A549 (cell line): ENCODE data around the gene IL20RA. TPM values are rescaled to one million over a fixed set of nuclear protein-coding genes. Genes with fewer than 3 reads are reported as not detected.
"Not testable (repeated sequence)": the region's sequence is repeated elsewhere in the genome, so short reads cannot be mapped to it uniquely, and the experiment has no call there.

Experiments
- ATAC-seq, 2 experiments: fragments of 200-7000 bp in 1 of 2; fragments of >200 bp in 1 of 2; cut with Nextera tagmentation in 1 of 2; cut with Tn5 transposase in 1 of 2; 3 replicates each; pipeline versions ENCODE4 v1.8.0 to v1.9.1; 2018 to 2020; ENCODE audit warnings: mild to moderate bottlenecking in 1 of 2, moderate library complexity in 1 of 2
- CTCF ChIA-PET: fragments of 300-600 bp; sonication (Branson Sonifier 250); formaldehyde crosslinking; extraction: SDS; loops from one replicate; lab custom pipeline; 2021; ENCODE audit warnings: antibody characterized with exemption, inconsistent platforms; lab: Yijun Ruan, JAX
- POLR2A ChIA-PET: fragments of 350-600 bp; formaldehyde crosslinking; extraction: SDS; loops from one replicate; lab custom pipeline; 2021; ENCODE audit warnings: antibody characterized with exemption, inconsistent platforms; lab: Yijun Ruan, JAX
- DNase-seq, 2 experiments: peaks; one replicate each; pipeline versions ENCODE4 v3.0.0 to v3.0.0-alpha.2; 2011 to 2016; ENCODE audit warnings: low read depth in 1 of 2, low spot score in 1 of 2
- FAIRE-seq: peaks from 2 replicates; lab custom pipeline; 2011; peaks lifted over from hg19 to GRCh38; lab: Jason Lieb, UNC
- H3K27ac ChIP-seq, 2 experiments: fragments of >200 bp; sonication (Bioruptor Twin); formaldehyde crosslinking; 3 replicates each; pipeline ENCODE4 v1.5.1; 2016 to 2017
- H3K4me1 ChIP-seq: fragments of >200 bp; sonication (Bioruptor Twin); formaldehyde crosslinking; 3 replicates; pipeline ENCODE4 v1.6.1; 2016
- H3K4me2 ChIP-seq: fragments of >200 bp; sonication (Bioruptor Twin); formaldehyde crosslinking; 3 replicates; pipeline ENCODE4 v1.6.1; 2016
- H3K4me3 ChIP-seq: fragments of >200 bp; sonication (Bioruptor Twin); formaldehyde crosslinking; 3 replicates; pipeline ENCODE4 v1.5.1; 2016
- H3K9me3 ChIP-seq: fragments of >200 bp; sonication (Bioruptor Twin); formaldehyde crosslinking; 3 replicates; pipeline ENCODE4 v1.6.1; 2016
- BHLHE40 ChIP-seq: IDR thresholded peaks from 2 replicates; pipeline ENCODE4 v1.6.1; 2012; ENCODE audit warnings: low read depth, low read length, inconsistent platforms
- CBX8 ChIP-seq: fragments of 200-600 bp; sonication (generic); IDR thresholded peaks from 2 replicates; pipeline ENCODE4 v1.6.1; 2016
- CEBPB ChIP-seq, 2 experiments: fragments of >200 bp in 1 of 2; sonication (Bioruptor Twin) in 1 of 2; formaldehyde crosslinking in 1 of 2; IDR thresholded peaks; 2 replicates each; pipeline ENCODE4 v1.6.1; 2012 to 2016
- CHD2 ChIP-seq: fragments of 150-350 bp; IDR thresholded peaks from 2 replicates; pipeline ENCODE4 v1.6.1; 2014; ENCODE audit warnings: low read length; ENCODE audit not compliant: partially characterized antibody
- EHF ChIP-seq: fragments of 250-450 bp; sonication (Bioruptor Pico); IDR thresholded peaks from 2 replicates; pipeline ENCODE4 v1.5.0; 2020; ENCODE audit warnings: mild to moderate bottlenecking
- ESRRA ChIP-seq: fragments of 150-350 bp; IDR thresholded peaks from 2 replicates; pipeline ENCODE4 v1.6.1; 2014; ENCODE audit warnings: mild to moderate bottlenecking, low read length, borderline replicate concordance
- GATA3 ChIP-seq: IDR thresholded peaks from 2 replicates; pipeline ENCODE4 v1.6.1; 2012; ENCODE audit warnings: borderline replicate concordance
- HEYL ChIP-seq: fragments of 250-450 bp; sonication (Bioruptor Pico); IDR thresholded peaks from 2 replicates; pipeline ENCODE4 v1.8.0; 2021; ENCODE audit warnings: mild to moderate bottlenecking, moderate library complexity
- HOXA7 ChIP-seq: fragments of 250-450 bp; sonication (Bioruptor Pico); IDR thresholded peaks from 2 replicates; pipeline ENCODE4 v1.5.0; 2020; ENCODE audit warnings: mild to moderate bottlenecking, moderate library complexity
- HOXB5 ChIP-seq: fragments of 250-450 bp; sonication (Bioruptor Pico); IDR thresholded peaks from 2 replicates; pipeline ENCODE4 v1.5.0; 2020; ENCODE audit warnings: mild to moderate bottlenecking, moderate library complexity
- JUN ChIP-seq, 2 experiments: fragments of >200 bp; sonication (Bioruptor Twin); formaldehyde crosslinking; IDR thresholded peaks; 2 replicates in 1 of 2; 3 replicates in 1 of 2; pipeline ENCODE4 v1.6.1; 2016 to 2017
- JUNB ChIP-seq: fragments of >200 bp; sonication (Bioruptor Twin); formaldehyde crosslinking; IDR thresholded peaks from 2 replicates; pipeline ENCODE4 v1.6.1; 2016
- KDM5A ChIP-seq: fragments of 200-600 bp; sonication (generic); IDR thresholded peaks from 2 replicates; pipeline ENCODE4 v1.6.1; 2016; ENCODE audit warnings: antibody characterized with exemption, mild to moderate bottlenecking
- MAZ ChIP-seq: fragments of 150-350 bp; IDR thresholded peaks from 2 replicates; pipeline ENCODE4 v1.6.1; 2014; ENCODE audit warnings: antibody characterized with exemption, low read depth, low read length, borderline replicate concordance
- NPAS2 ChIP-seq: fragments of 250-450 bp; sonication (Bioruptor Pico); IDR thresholded peaks from 2 replicates; pipeline ENCODE4 v1.8.0; 2022; ENCODE audit warnings: mild to moderate bottlenecking, moderate library complexity, borderline replicate concordance
- POLR2AphosphoS2 ChIP-seq: conservative IDR thresholded peaks from 2 replicates; pipeline ENCODE4 v1.6.1; 2012; ENCODE audit warnings: low read length, improper control_type of control experiment, inconsistent platforms
- RAD21 ChIP-seq, 2 experiments: fragments of >200 bp in 1 of 2; sonication (Bioruptor Twin) in 1 of 2; formaldehyde crosslinking in 1 of 2; IDR thresholded peaks in 1 of 2; conservative IDR thresholded peaks in 1 of 2; 2 replicates in 1 of 2; 3 replicates in 1 of 2; pipeline ENCODE4 v1.6.1; 2012 to 2018; ENCODE audit warnings: inconsistent platforms in 1 of 2
- RCOR1 ChIP-seq: fragments of 150-350 bp; IDR thresholded peaks from 2 replicates; pipeline ENCODE4 v1.6.1; 2014; ENCODE audit warnings: antibody characterized with exemption, low read length, low read depth
- RNF2 ChIP-seq: fragments of 200-600 bp; sonication (generic); IDR thresholded peaks from 2 replicates; pipeline ENCODE4 v1.6.1; 2016; ENCODE audit warnings: low read depth, mild to moderate bottlenecking, antibody characterized with exemption, moderate library complexity, borderline replicate concordance
- SMC3 ChIP-seq: fragments of >200 bp; sonication (Bioruptor Twin); formaldehyde crosslinking; IDR thresholded peaks from 3 replicates; pipeline ENCODE4 v1.6.1; 2018; ENCODE audit warnings: inconsistent platforms
- SREBF2 ChIP-seq: fragments of 450-650 bp; IDR thresholded peaks from 2 replicates; pipeline ENCODE4 v1.6.1; 2014; ENCODE audit warnings: mild to moderate bottlenecking, moderate library complexity
- TFCP2L1 ChIP-seq: fragments of 250-450 bp; sonication (Bioruptor Pico); IDR thresholded peaks from 2 replicates; pipeline ENCODE4 v1.5.0; 2021; ENCODE audit warnings: mild to moderate bottlenecking
- TP53 ChIP-seq: fragments of 250-450 bp; sonication (Bioruptor Pico); IDR thresholded peaks from 2 replicates; pipeline ENCODE4 v1.5.0; 2021; ENCODE audit warnings: mild to moderate bottlenecking, moderate library complexity
- ZFP36 ChIP-seq: fragments of 450-650 bp; IDR thresholded peaks from 2 replicates; pipeline ENCODE4 v1.6.1; 2014; ENCODE audit warnings: borderline replicate concordance; ENCODE audit not compliant: partially characterized antibody
- WGBS: methylation state at CpG from one replicate; pipeline ENCODE4 v1.1.6; 2017; ENCODE audit errors: missing lambda C conversion rate; 5-methylcytosine and 5-hydroxymethylcytosine counted together
- polyA plus RNA-seq, 4 experiments: library from polyadenylated mRNA; depleted of rRNA in 3 of 4; stranded (reverse); fragments of >200 nt; fragmentation: RNase III in 1 of 4; extraction: RNeasy Plus Mini Kit Qiagen cat#74134 plus additional on column Dnase treatment in 1 of 4; gene quantifications; 2 replicates in 3 of 4; 3 replicates in 1 of 4; pipeline ENCODE4 v1.2.3, GENCODE V29; 2011 to 2017
- TF ChIP-seq, protein P1 (sequence below): IDR thresholded peaks from 2 replicates; pipeline ENCODE4 v1.6.1; 2012
- TF ChIP-seq, protein P2 (sequence below): fragments of >200 bp; sonication (Bioruptor Twin); formaldehyde crosslinking; IDR thresholded peaks from 2 replicates; pipeline ENCODE4 v1.6.1; 2016
- TF ChIP-seq, protein P3 (sequence below): fragments of 150-350 bp; IDR thresholded peaks from 2 replicates; pipeline ENCODE4 v1.6.1; 2014; ENCODE audit warnings: low read depth, mild to moderate bottlenecking, low read length
- TF ChIP-seq, protein P4 (sequence below): fragments of >200 bp; sonication (Bioruptor Twin); formaldehyde crosslinking; IDR thresholded peaks from 3 replicates; pipeline ENCODE4 v1.5.1; 2016
- TF ChIP-seq, protein P5 (sequence below): IDR thresholded peaks from 2 replicates; pipeline ENCODE4 v1.6.1; 2012
- TF ChIP-seq, protein P6 (sequence below): fragments of >200 bp; sonication (Bioruptor Twin); formaldehyde crosslinking; IDR thresholded peaks from 3 replicates; pipeline ENCODE4 v1.6.1; 2016

IL20RA gene
- polyA plus RNA-seq, 2 of the 4 experiments (the other 2 are of a cell fraction): 0.08 TPM; not detected in 1

DNA sequence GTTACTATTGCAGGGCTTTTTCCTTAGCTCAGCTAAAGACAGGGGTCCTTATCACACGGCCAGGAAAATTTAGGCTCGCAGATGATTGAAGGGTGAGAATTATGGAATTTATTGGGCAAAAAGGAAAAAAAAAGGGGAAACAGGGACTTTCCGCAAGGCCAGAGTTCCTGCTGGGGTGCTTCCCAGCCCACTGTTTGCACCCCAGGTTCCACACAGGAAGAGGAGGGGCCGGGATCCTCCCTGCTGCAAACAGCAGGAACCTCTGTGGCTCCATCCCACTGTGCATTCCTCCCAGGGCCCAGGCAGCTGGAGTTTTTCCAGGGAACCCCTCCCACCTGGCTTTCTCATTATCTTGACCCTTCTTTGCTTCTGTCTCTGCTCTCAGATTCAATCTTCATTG, 35.9 kb upstream of the IL20RA start:
- 57% methylated on average over 4 of the region's 4 CpGs for WGBS
- TF ChIP-seq ESRRA (no peak), HOXB5 (CRISPR knock-in tag) (no peak), HOXA7 (no peak), SREBF2 (no peak), JUN (IDR thresholded peaks at IDR 0.05) (no peak), TFCP2L1 (CRISPR knock-in tag) (no peak)
- TF ChIP-seq, protein P1, sequence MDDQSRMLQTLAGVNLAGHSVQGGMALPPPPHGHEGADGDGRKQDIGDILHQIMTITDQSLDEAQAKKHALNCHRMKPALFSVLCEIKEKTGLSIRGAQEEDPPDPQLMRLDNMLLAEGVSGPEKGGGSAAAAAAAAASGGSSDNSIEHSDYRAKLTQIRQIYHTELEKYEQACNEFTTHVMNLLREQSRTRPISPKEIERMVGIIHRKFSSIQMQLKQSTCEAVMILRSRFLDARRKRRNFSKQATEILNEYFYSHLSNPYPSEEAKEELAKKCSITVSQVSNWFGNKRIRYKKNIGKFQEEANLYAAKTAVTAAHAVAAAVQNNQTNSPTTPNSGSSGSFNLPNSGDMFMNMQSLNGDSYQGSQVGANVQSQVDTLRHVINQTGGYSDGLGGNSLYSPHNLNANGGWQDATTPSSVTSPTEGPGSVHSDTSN: no peak
- TF ChIP-seq, protein P2, sequence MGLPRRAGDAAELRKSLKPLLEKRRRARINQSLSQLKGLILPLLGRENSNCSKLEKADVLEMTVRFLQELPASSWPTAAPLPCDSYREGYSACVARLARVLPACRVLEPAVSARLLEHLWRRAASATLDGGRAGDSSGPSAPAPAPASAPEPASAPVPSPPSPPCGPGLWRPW: no peak
- DNase-seq: no peak
- no peaks in the 10 kb centered on the region for H3K4me1 ChIP-seq
- ChIA-PET POLR2A (no interaction called here), CTCF (no interaction called here)
- ATAC-seq: no peak
- no peak for FAIRE-seq
- no peak overlapping the region for H3K27ac ChIP-seq
- no peaks in the 10 kb centered on the region for H3K9me3 ChIP-seq
- H3K4me2 ChIP-seq: no peak overlapping the region
- H3K4me3 ChIP-seq: no peak overlapping the region

DNA sequence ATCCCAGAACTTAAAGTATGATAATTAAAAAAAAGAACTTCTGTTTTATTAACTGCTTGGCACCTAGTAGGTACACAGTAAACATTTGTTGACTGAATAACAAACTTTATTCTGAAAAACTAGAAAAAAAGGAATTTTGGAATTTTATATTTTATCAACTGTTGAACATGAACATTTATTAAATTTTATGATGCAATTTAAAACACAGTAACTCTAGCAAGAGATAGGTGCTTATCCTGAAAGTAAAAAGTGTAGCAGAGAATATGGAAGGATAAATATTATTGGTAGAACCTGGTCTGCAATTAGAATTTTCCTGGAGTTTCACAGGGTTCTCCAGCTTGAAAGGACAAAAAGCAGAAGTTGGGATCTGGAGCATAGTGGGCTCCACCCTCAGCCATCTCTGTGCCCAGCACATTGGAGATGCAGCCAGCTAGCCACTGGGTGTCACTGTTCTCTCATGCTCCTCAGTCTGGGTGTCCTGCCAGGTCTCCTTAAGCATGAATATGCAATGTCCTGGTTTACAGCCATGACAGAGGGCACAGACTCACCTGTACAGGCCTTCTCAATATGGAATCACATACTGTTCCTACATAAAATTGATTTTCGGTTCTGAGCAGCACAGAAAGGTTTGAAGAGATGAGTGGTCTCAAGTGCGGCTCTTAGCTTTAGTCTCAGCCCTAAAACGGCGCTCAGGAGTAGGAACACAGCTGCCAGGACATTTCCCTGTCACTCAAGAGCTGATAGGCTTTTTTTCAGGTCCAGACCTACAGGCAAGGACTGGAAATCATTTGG, 31.7 kb upstream of the IL20RA start:
- ATAC-seq (peak; percentile 99 to 100), FAIRE-seq (no peak), DNase-seq (peak; percentile 28 to 71)
- 75% methylated on average over 4 of the region's 4 CpGs for WGBS
- Histone ChIP-seq H3K4me3 (no peak overlapping the region), H3K4me1 (no peaks in the 10 kb centered on the region), H3K27ac (no peak overlapping the region), H3K9me3 (0 out of 3 replicates have a peak, but pooled peaks cover 4% of the 10 kb centered on the region), H3K4me2 (no peak overlapping the region)
- no peak for TF ChIP-seq CBX8
- no peak for TF ChIP-seq RNF2
- TF ChIP-seq, protein P2: no peak
- no peak for TF ChIP-seq SREBF2
- no peak for TF ChIP-seq GATA3
- TF ChIP-seq MAZ: no peak
- TF ChIP-seq, protein P3, sequence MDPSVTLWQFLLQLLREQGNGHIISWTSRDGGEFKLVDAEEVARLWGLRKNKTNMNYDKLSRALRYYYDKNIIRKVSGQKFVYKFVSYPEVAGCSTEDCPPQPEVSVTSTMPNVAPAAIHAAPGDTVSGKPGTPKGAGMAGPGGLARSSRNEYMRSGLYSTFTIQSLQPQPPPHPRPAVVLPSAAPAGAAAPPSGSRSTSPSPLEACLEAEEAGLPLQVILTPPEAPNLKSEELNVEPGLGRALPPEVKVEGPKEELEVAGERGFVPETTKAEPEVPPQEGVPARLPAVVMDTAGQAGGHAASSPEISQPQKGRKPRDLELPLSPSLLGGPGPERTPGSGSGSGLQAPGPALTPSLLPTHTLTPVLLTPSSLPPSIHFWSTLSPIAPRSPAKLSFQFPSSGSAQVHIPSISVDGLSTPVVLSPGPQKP: no peak
- no peak for TF ChIP-seq EHF (CRISPR knock-in tag)
- TF ChIP-seq CEBPB (IDR thresholded peaks at IDR 0.05): no peak
- TF ChIP-seq POLR2AphosphoS2: no peak
- no peak for TF ChIP-seq RCOR1
- no peak for TF ChIP-seq CHD2
- no peak for TF ChIP-seq NPAS2 (CRISPR knock-in tag)
- TF ChIP-seq SMC3: peak; percentile 68; the same call in 2 of the 3 replicates
- peak; percentile 80 for TF ChIP-seq RAD21 (conservative IDR thresholded peaks at IDR 0.05 in 1 of 2, IDR thresholded peaks at IDR 0.05 in 1 of 2)
- TF ChIP-seq, protein P4, sequence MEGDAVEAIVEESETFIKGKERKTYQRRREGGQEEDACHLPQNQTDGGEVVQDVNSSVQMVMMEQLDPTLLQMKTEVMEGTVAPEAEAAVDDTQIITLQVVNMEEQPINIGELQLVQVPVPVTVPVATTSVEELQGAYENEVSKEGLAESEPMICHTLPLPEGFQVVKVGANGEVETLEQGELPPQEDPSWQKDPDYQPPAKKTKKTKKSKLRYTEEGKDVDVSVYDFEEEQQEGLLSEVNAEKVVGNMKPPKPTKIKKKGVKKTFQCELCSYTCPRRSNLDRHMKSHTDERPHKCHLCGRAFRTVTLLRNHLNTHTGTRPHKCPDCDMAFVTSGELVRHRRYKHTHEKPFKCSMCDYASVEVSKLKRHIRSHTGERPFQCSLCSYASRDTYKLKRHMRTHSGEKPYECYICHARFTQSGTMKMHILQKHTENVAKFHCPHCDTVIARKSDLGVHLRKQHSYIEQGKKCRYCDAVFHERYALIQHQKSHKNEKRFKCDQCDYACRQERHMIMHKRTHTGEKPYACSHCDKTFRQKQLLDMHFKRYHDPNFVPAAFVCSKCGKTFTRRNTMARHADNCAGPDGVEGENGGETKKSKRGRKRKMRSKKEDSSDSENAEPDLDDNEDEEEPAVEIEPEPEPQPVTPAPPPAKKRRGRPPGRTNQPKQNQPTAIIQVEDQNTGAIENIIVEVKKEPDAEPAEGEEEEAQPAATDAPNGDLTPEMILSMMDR: peak; percentile 68
- TF ChIP-seq, protein P5, sequence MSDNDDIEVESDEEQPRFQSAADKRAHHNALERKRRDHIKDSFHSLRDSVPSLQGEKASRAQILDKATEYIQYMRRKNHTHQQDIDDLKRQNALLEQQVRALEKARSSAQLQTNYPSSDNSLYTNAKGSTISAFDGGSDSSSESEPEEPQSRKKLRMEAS: no peak
- TF ChIP-seq KDM5A: no peak
- no peak for TF ChIP-seq ZFP36
- TF ChIP-seq HEYL: no peak
- no peak for TF ChIP-seq TP53 (CRISPR knock-in tag)
- no peak for TF ChIP-seq JUNB
- TF ChIP-seq BHLHE40: no peak
- TF ChIP-seq, protein P6, sequence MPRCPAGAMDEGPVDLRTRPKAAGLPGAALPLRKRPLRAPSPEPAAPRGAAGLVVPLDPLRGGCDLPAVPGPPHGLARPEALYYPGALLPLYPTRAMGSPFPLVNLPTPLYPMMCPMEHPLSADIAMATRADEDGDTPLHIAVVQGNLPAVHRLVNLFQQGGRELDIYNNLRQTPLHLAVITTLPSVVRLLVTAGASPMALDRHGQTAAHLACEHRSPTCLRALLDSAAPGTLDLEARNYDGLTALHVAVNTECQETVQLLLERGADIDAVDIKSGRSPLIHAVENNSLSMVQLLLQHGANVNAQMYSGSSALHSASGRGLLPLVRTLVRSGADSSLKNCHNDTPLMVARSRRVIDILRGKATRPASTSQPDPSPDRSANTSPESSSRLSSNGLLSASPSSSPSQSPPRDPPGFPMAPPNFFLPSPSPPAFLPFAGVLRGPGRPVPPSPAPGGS: no peak
- ChIA-PET POLR2A (no interaction called here), CTCF (interaction anchor here (0.5 to 2.8 kb wide), 16 partner anchors 9 to 903 kb away, joined by 3 to 12 read pairs (median 4); partner anchors contain the start of gene IL20RA)

DNA sequence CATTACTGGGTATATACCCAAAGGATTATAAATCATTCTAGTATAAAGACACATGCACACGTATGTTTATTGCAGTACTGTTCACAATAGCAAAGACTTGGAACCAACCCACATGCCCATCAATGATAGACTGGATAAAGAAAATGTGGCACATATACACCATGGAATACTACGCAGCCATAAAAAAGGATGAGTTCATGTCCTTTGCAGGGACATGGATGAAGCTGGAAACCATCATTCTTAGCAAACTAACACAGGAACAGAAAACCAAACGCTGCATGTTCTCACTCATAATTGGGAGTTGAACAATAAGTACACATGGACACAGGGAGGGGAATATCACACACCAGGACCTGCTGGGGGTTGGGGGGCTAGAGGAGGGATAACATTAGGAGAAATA, 31.0 kb upstream of the IL20RA start:
- POLR2A ChIA-PET, H3K9me3 ChIP-seq, H3K4me3 ChIP-seq, H3K27ac ChIP-seq, H3K4me2 ChIP-seq, H3K4me1 ChIP-seq, DNase-seq, FAIRE-seq, ATAC-seq: not testable (repeated sequence)
- CTCF ChIA-PET: interaction anchor here (0.7 to 2.4 kb wide), 8 partner anchors 10 to 563 kb away, joined by 3 to 10 read pairs (median 4); no protein-coding TSS in a partner anchor
- WGBS: 33% methylated on average over 3 of the region's 3 CpGs
